CD4-positive, alpha-beta T cell (primary cell): ENCODE results near the gene CSF1. TPM values are rescaled to one million over a fixed set of nuclear protein-coding genes. Genes with fewer than 3 reads are reported as not detected.

Experiments
- ATAC-seq: fragments of 200-7000 bp; cut with Tn5 transposase; one replicate; pipeline ENCODE4 v1.10.0; 2022; ENCODE audit warnings: mild to moderate bottlenecking; ENCODE audit not compliant: poor library complexity
- CTCF ChIA-PET: fragments of 350-600 bp; sonication (Branson Sonifier 250); formaldehyde crosslinking; loops from one replicate; lab custom pipeline; 2021; ENCODE audit warnings: antibody characterized with exemption, inconsistent platforms; lab: Charles Lee
- POLR2A ChIA-PET: fragments of 350-600 bp; sonication (Branson Sonifier 250); formaldehyde crosslinking; loops from one replicate; lab custom pipeline; 2021; ENCODE audit warnings: antibody characterized with exemption, inconsistent platforms; lab: Charles Lee
- DNase-seq, 14 experiments: peaks; one replicate each; pipeline ENCODE4 v3.0.0-alpha.2; 2013 to 2020; ENCODE audit warnings: mixed read lengths in 2 of 14
- H3K27ac ChIP-seq, 2 donors: one replicate each; pipeline versions ENCODE4 v1.5.1 to v1.7.0; 2013; ENCODE audit warnings: low read length in 2 of 2, low read depth in 1 of 2, mild to moderate bottlenecking in 1 of 2
- H3K27me3 ChIP-seq, 2 experiments: 1 replicate in 1 of 2; 2 replicates in 1 of 2; pipeline versions ENCODE4 v1.6.1 to v1.7.0; 2013; ENCODE audit warnings: low read length in 2 of 2, control low read depth in 1 of 2, mild to moderate bottlenecking in 1 of 2, moderate library complexity in 1 of 2; ENCODE audit not compliant: insufficient read depth in 2 of 2, control insufficient read depth in 1 of 2
- H3K36me3 ChIP-seq: one replicate; pipeline ENCODE4 v1.6.1; 2013; ENCODE audit warnings: low read length, control low read depth; ENCODE audit not compliant: insufficient read depth
- H3K4me1 ChIP-seq: one replicate; pipeline ENCODE4 v1.6.1; 2013; ENCODE audit warnings: low read length, control low read depth; ENCODE audit not compliant: insufficient read depth
- H3K4me3 ChIP-seq: one replicate; pipeline ENCODE4 v1.5.1; 2013; ENCODE audit warnings: mild to moderate bottlenecking, low read length, moderate library complexity
- H3K9me3 ChIP-seq, 2 experiments: 1 replicate in 1 of 2; 2 replicates in 1 of 2; pipeline versions ENCODE4 v1.6.1 to v1.7.0; 2013; ENCODE audit warnings: low read length in 2 of 2, mild to moderate bottlenecking in 2 of 2, control low read depth in 1 of 2, moderate library complexity in 1 of 2; ENCODE audit not compliant: control insufficient read depth in 1 of 2, insufficient read depth in 1 of 2
- H3K27ac Mint-ChIP-seq: one replicate; pipeline ENCODE4 v1.8.0; 2020; ENCODE audit warnings: mixed read lengths
- H3K27me3 Mint-ChIP-seq: one replicate; pipeline ENCODE4 v1.8.0; 2021; ENCODE audit warnings: mixed read lengths
- H3K36me3 Mint-ChIP-seq: one replicate; pipeline ENCODE4 v1.8.0; 2021; ENCODE audit warnings: low read depth, mixed read lengths
- H3K4me1 Mint-ChIP-seq: one replicate; pipeline ENCODE4 v1.8.0; 2021; ENCODE audit warnings: low read depth, mixed read lengths
- H3K4me3 Mint-ChIP-seq: one replicate; pipeline ENCODE4 v1.8.0; 2020; ENCODE audit warnings: mild to moderate bottlenecking, mixed read lengths
- H3K9me3 Mint-ChIP-seq: one replicate; pipeline ENCODE4 v1.8.0; 2020; ENCODE audit warnings: mixed read lengths
- intact Hi-C, 2 experiments: fragments of 100-400 bp; cut with DNase I in 1 of 2; cut with micrococcal nuclease in 1 of 2; formaldehyde crosslinking; loops; one replicate each; pipeline versions ENCODE4 v1.15.1 to v1.9.0; 2023 to 2025; cut with DNase I, micrococcal nuclease
- total RNA-seq, 174 experiments: library from RNA in 2 of 174; stranded (reverse) in 2 of 174; gene quantifications; one replicate each; pipeline ENCODE4 v1.2.3 and lab custom pipeline; 2021 to 2026
- TF ChIP-seq, protein P1 (sequence below): fragments of 200-600 bp; IDR thresholded peaks from one replicate; pipeline ENCODE4 v1.8.0; 2022; ENCODE audit warnings: antibody characterized with exemption, mild to moderate bottlenecking

Gene CSF1
- total RNA-seq, 2 experiments from 2014 or later: 6.5 to 6.7 TPM

- Histone ChIP-seq H3K27me3 (no peaks in the 10 kb centered on the region), H3K27ac (no peak overlapping the region), H3K4me1 (no peaks in the 10 kb centered on the region), H3K36me3 (peaks cover 84% of the 10 kb centered on the region), H3K4me3 (no peak overlapping the region), H3K9me3 (peaks cover 0 to 12% of the 10 kb centered on the region in 2 experiments)
- ChIA-PET CTCF (no interaction called here), POLR2A (no interaction called here)
- Mint-ChIP-seq H3K27me3 (no peaks in the 10 kb centered on the region), H3K4me1 (no peaks in the 10 kb centered on the region), H3K9me3 (no peaks in the 10 kb centered on the region), H3K4me3 (no peak overlapping the region), H3K27ac (no peak overlapping the region), H3K36me3 (peaks cover 43% of the 10 kb centered on the region)
- ATAC-seq (no peak), DNase-seq (no peak)
- TF ChIP-seq, protein P1, sequence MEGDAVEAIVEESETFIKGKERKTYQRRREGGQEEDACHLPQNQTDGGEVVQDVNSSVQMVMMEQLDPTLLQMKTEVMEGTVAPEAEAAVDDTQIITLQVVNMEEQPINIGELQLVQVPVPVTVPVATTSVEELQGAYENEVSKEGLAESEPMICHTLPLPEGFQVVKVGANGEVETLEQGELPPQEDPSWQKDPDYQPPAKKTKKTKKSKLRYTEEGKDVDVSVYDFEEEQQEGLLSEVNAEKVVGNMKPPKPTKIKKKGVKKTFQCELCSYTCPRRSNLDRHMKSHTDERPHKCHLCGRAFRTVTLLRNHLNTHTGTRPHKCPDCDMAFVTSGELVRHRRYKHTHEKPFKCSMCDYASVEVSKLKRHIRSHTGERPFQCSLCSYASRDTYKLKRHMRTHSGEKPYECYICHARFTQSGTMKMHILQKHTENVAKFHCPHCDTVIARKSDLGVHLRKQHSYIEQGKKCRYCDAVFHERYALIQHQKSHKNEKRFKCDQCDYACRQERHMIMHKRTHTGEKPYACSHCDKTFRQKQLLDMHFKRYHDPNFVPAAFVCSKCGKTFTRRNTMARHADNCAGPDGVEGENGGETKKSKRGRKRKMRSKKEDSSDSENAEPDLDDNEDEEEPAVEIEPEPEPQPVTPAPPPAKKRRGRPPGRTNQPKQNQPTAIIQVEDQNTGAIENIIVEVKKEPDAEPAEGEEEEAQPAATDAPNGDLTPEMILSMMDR: no peak
- intact Hi-C loops: no loop called here
Measured at GRCh38 chr1:109925159-109925990, 14.7 kb downstream of the CSF1 start.

DNA sequence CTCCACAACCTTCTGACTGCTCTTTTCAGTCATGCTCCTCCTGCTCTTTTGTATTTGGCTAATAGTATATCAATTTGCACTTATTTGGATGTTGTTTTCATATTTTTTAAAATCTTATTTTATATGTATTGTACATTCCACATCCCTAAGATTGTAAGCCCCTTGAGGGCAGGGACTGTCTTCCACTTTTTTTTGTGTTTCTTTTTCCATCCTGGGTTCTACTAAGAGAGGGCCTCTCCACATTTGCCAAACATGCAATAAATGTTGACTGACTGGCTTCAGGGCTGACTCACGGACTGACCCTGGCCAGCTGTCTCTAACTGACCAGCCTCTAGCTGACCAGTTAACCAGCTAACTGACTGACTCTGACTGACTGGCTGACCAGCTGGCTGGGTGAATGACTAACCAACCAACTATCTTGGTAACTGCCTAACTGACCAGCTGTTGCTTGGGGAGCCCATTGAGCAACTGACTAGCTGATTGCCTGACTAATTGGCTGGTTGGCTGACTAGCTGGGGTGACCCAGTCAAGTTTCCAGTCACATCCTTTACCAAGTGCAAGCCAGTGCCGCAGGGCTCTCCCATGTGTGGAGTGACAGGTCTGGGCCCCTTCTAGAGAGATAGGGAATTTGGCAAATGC, 16.1 kb downstream of the CSF1 start:
- H3K27ac Mint-ChIP-seq: no peak overlapping the region
- ChIA-PET POLR2A (no interaction called here), CTCF (no interaction called here)
- peaks cover 0 to 12% of the 10 kb centered on the region in 2 experiments for H3K9me3 ChIP-seq
- peaks cover 31% of the 10 kb centered on the region for H3K36me3 Mint-ChIP-seq
- peaks cover 72% of the 10 kb centered on the region for H3K36me3 ChIP-seq
- DNase-seq (no peak), ATAC-seq (no peak)
- intact Hi-C loops: no loop called here
- TF ChIP-seq, protein P1: no peak
- no peaks in the 10 kb centered on the region for H3K9me3 Mint-ChIP-seq
- no peaks in the 10 kb centered on the region for H3K27me3 ChIP-seq
- H3K4me1 ChIP-seq: no peaks in the 10 kb centered on the region
- no peak overlapping the region for H3K4me3 Mint-ChIP-seq
- no peak overlapping the region for H3K27ac ChIP-seq
- H3K27me3 Mint-ChIP-seq: no peaks in the 10 kb centered on the region
- H3K4me3 ChIP-seq: no peak overlapping the region
- H3K4me1 Mint-ChIP-seq: no peaks in the 10 kb centered on the region

- Histone ChIP-seq H3K4me3 (no peak overlapping the region), H3K4me1 (no peaks in the 10 kb centered on the region), H3K36me3 (peaks cover 66% of the 10 kb centered on the region), H3K27me3 (no peaks in the 10 kb centered on the region), H3K9me3 (peaks cover 0 to 12% of the 10 kb centered on the region in 2 experiments), H3K27ac (no peak overlapping the region)
- no peaks in the 10 kb centered on the region for H3K27me3 Mint-ChIP-seq
- H3K4me1 Mint-ChIP-seq: no peaks in the 10 kb centered on the region
- H3K27ac Mint-ChIP-seq: no peak overlapping the region
- no peaks in the 10 kb centered on the region for H3K9me3 Mint-ChIP-seq
- intact Hi-C loops: no loop called here
- no peak overlapping the region for H3K4me3 Mint-ChIP-seq
- DNase-seq: no peak
- ATAC-seq: no peak
- TF ChIP-seq, protein P1: no peak
- ChIA-PET POLR2A (no interaction called here), CTCF (no interaction called here)
- peaks cover 25% of the 10 kb centered on the region for H3K36me3 Mint-ChIP-seq
Measured at GRCh38 chr1:109927356-109927755, 16.7 kb downstream of the CSF1 start.
